ENCODE measurements around the gene MEI1. TPM values are rescaled to one million over a fixed set of nuclear protein-coding genes. Genes with fewer than 3 reads are reported as not detected.

MEI1 gene
- total and polyA plus RNA-seq, 9 of the 15 experiments (the other 6 are each of a cell fraction or from before 2014, with no cell fraction given), result 0.08 to 0.68 (median 0.18) TPM; not detected in 2

DNA sequence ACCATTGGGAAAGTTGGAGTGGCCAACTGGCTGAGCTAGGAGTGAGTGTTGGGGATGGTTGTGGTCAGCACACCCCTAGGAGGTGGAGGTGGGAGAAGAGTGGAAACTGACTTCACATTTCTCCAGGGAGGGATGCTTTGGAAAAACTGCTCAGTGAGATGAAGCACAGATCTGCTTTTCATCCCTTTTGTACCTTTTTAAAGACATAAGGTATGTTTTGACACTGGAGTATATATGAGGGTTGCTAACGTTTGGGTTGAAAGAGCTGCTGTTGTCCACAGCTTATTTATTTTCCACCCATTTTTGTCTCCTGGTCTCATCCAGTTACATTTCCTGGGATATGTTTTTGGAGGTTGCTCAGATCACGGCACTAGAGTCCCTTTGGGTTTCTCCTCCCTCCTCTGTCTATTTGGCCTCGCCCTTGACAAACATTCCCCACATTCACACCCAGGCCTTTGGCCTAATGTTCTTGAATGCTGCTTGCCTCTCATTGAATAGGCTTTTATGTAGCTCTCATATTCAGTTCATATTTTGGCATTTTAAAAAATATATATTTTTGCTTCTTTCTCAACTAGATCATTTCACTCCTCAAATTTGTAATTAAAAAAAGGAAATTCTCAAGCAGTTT, 141.9 kb downstream of the MEI1 start:
- Histone ChIP-seq H3K27me3 (ENCODE audit: control insufficient read depth in 2 of 2, insufficient read depth in 2 of 2, low read length in 2 of 2) (no peaks in the 10 kb centered on the region), H3K9ac (ENCODE audit: insufficient read depth in 1 of 2, low read depth in 2 of 2, low read length in 2 of 2) (no peak overlapping the region), H3K4me3 (no peak overlapping the region), H3K4me1 (replicated peaks in 1 of 2; ENCODE audit: control insufficient read depth in 2 of 2, insufficient read depth in 2 of 2, low read length in 2 of 2) (peaks cover 15 to 68% of the 10 kb centered on the region in 2 experiments), H3K27ac (ENCODE audit: extremely low read depth, low read depth, low read length) (no peak overlapping the region), H3K36me3 (ENCODE audit: control insufficient read depth, insufficient read depth, low read length) (peaks cover 64% of the 10 kb centered on the region), H3K79me2 (ENCODE audit: control insufficient read depth, insufficient read depth, low read length) (peaks cover 96% of the 10 kb centered on the region), H3K9me3 (replicated peaks; ENCODE audit: control insufficient read depth, insufficient read depth, low read depth, low read length) (no peaks in the 10 kb centered on the region), H3K9me1 (ENCODE audit: control insufficient read depth, insufficient read depth, low read length) (peaks cover 20% of the 10 kb centered on the region), H4K20me1 (replicated peaks; ENCODE audit: control insufficient read depth, insufficient read depth, low read length) (peaks cover 53% of the 10 kb centered on the region), H3K4me2 (ENCODE audit: insufficient read depth, low read length) (no peak overlapping the region), H2AFZ (ENCODE audit: low read depth, low read length) (no peak overlapping the region)
- in situ Hi-C loops (cut with MboI), result no loop called here
- 66% methylated on average over 3 of the region's 3 CpGs for WGBS (ENCODE audit: insufficient coverage, low coverage, missing lambda C conversion rate)
- POLR2A ChIA-PET, result no interaction called here
- no peak for ATAC-seq
- no peak for FAIRE-seq
- intact Hi-C loops (cut with micrococcal nuclease), result no loop called here
- no peak for DNase-seq (ENCODE audit: extremely low read depth in 1 of 4, low spot score in 3 of 4)
- CTCF ChIA-PET (ENCODE audit: low intra/inter-chr PET ratio), result no interaction called here
- no peak for TF ChIP-seq MCM3 (IDR thresholded peaks at IDR 0.05)
- TF ChIP-seq ZNF174 (CRISPR knock-in tag; IDR thresholded peaks at IDR 0.05), result no peak
- no peak for TF ChIP-seq EP300 (IDR thresholded peaks at IDR 0.05; ENCODE audit: low read length)
- TF ChIP-seq JUND (IDR thresholded peaks at IDR 0.05; ENCODE audit: borderline replicate concordance, low read depth, low read length), result no peak
- no peak for TF ChIP-seq JUND (tag; IDR thresholded peaks at IDR 0.05; ENCODE audit: borderline replicate concordance, low read depth, low read length)
- no peak for TF ChIP-seq ZBTB8A (IDR thresholded peaks at IDR 0.05; ENCODE audit: partially characterized antibody)
- BruUV-seq (replicated peaks), result no TSS peak

Measured in K562 (cell line).